K562 (cell line): ENCODE measurements around the gene PDE2A. TPM values are rescaled to one million over a fixed set of nuclear protein-coding genes. Genes with fewer than 3 reads are reported as not detected.
A peak's percentile ranks its signal among the peaks of the same experiment; 100 is the strongest.

Experiments used
- ARNT ChIP-seq, 2 experiments: fragments of 450-650 bp; IDR thresholded peaks; 2 replicates each; pipeline ENCODE4 v1.6.1; 2016; ENCODE audit warnings: mild to moderate bottlenecking in 1 of 2
- DACH1 ChIP-seq: fragments of 450-650 bp; IDR thresholded peaks from 2 replicates; pipeline ENCODE4 v1.6.1; 2018; ENCODE audit not compliant: partially characterized antibody
- EHMT2 ChIP-seq: fragments of 450-650 bp; IDR thresholded peaks from 2 replicates; pipeline ENCODE4 v1.6.1; 2018; ENCODE audit warnings: antibody characterized with exemption
- FOSL1 ChIP-seq: fragments of 200-800 bp; sonication (Bioruptor generic); conservative IDR thresholded peaks from 2 replicates; pipeline ENCODE4 v1.6.1; 2016; ENCODE audit warnings: missing genetic modification characterization, missing compliant biosample characterization
- HDAC3 ChIP-seq: fragments of 450-650 bp; IDR thresholded peaks from 2 replicates; pipeline ENCODE4 v1.6.1; 2018; ENCODE audit warnings: borderline replicate concordance, mild to moderate bottlenecking, moderate library complexity; ENCODE audit not compliant: partially characterized antibody
- MEIS2 ChIP-seq: fragments of 450-650 bp; IDR thresholded peaks from 2 replicates; pipeline ENCODE4 v1.6.1; 2014; ENCODE audit warnings: mild to moderate bottlenecking; ENCODE audit not compliant: partially characterized antibody
- NCOA2 ChIP-seq, 2 experiments: fragments of 450-650 bp; IDR thresholded peaks; 2 replicates each; pipeline ENCODE4 v1.6.1; 2018; ENCODE audit warnings: mild to moderate bottlenecking in 2 of 2, moderate library complexity in 1 of 2; ENCODE audit not compliant: partially characterized antibody in 2 of 2
- NFE2 ChIP-seq: IDR thresholded peaks from 2 replicates; pipeline ENCODE4 v1.6.1; 2014; ENCODE audit warnings: antibody characterized with exemption, low read depth
- NFRKB ChIP-seq: fragments of 450-650 bp; IDR thresholded peaks from 2 replicates; pipeline ENCODE4 v1.6.1; 2016; ENCODE audit warnings: low read depth
- RCOR1 ChIP-seq, 2 experiments: IDR thresholded peaks; 2 replicates each; pipeline ENCODE4 v1.6.1; 2012; ENCODE audit warnings: low read depth in 2 of 2, low read length in 2 of 2, borderline replicate concordance in 1 of 2, improper control_type of control experiment in 1 of 2
- SREBF1 ChIP-seq: fragments of 150-350 bp; IDR thresholded peaks from 2 replicates; pipeline ENCODE4 v1.6.1; 2014; ENCODE audit warnings: antibody characterized with exemption, low read depth, low read length, borderline replicate concordance
- TBL1XR1 ChIP-seq, 2 experiments: IDR thresholded peaks; 2 replicates each; pipeline ENCODE4 v1.6.1; 2012; ENCODE audit warnings: improper control_type of control experiment in 2 of 2, low read length in 2 of 2, mild to moderate bottlenecking in 1 of 2
- ZNF408 ChIP-seq: fragments of 250-450 bp; sonication (Bioruptor Pico); IDR thresholded peaks from 2 replicates; pipeline ENCODE4 v1.4.0; 2020; ENCODE audit warnings: low read depth, mild to moderate bottlenecking, moderate library complexity
- ZNF431 ChIP-seq: sonication (generic); formaldehyde crosslinking; IDR thresholded peaks from 2 replicates; pipeline ENCODE4 v1.8.0; 2022; ENCODE audit warnings: mild to moderate bottlenecking, missing genetic modification reagents
- polyA plus RNA-seq, 8 experiments: library from polyadenylated mRNA; depleted of rRNA in 4 of 8; stranded (reverse) in 5 of 8; unstranded in 3 of 8; fragments of >200 nt; fragmentation: Nextera tagmentation in 2 of 8; fragmentation: Illumina TruSeq in 1 of 8; extraction: Ambion mirVana in 2 of 8; extraction: Trizol in 1 of 8; gene quantifications; 2 replicates each; pipeline versions ENCODE4 v1.2.1 to v1.2.3, GENCODE V29; 2011 to 2014; ENCODE audit warnings: inconsistent platforms in 1 of 8, missing spikeins in 1 of 8
- total RNA-seq, 7 experiments: library from RNA; depleted of rRNA in 6 of 7; stranded (reverse); fragments of >200 nt in 6 of 7; fragmentation: Illumina TruSeq in 2 of 7; extraction: Trizol in 2 of 7; gene quantifications; 2 replicates each; pipeline versions ENCODE4 v1.2.1 to v1.2.3, GENCODE V29; 2011 to 2021; ENCODE audit warnings: low replicate concordance in 1 of 7
- TF ChIP-seq, protein P1 (sequence below): sonication (generic); formaldehyde crosslinking; IDR thresholded peaks from 2 replicates; pipeline ENCODE4 v1.8.0; 2022; ENCODE audit warnings: missing genetic modification reagents, mild to moderate bottlenecking, moderate library complexity, borderline replicate concordance
- TF ChIP-seq, protein P2 (sequence below): fragments of 450-650 bp; formaldehyde crosslinking; IDR thresholded peaks from 2 replicates; pipeline ENCODE4 v1.4.0; 2020; ENCODE audit warnings: mild to moderate bottlenecking
- TF ChIP-seq, protein P3 (sequence below): sonication (generic); formaldehyde crosslinking; IDR thresholded peaks from 2 replicates; pipeline ENCODE4 v1.8.0; 2022; ENCODE audit warnings: mild to moderate bottlenecking, missing genetic modification reagents
- TF ChIP-seq, protein P4 (sequence below): conservative IDR thresholded peaks from 2 replicates; pipeline ENCODE4 v1.6.1; 2011; ENCODE audit warnings: low read depth, mild to moderate bottlenecking, low read length; ENCODE audit not compliant: control insufficient read depth
- TF ChIP-seq, protein P5 (sequence below): sonication (generic); formaldehyde crosslinking; IDR thresholded peaks from 2 replicates; pipeline ENCODE4 v1.8.1; 2023; ENCODE audit warnings: mild to moderate bottlenecking, missing genetic modification reagents
- TF ChIP-seq, protein P6 (sequence below): fragments of 250-450 bp; sonication (Bioruptor Pico); IDR thresholded peaks from 2 replicates; pipeline ENCODE4 v1.5.0; 2020; ENCODE audit warnings: mild to moderate bottlenecking, borderline replicate concordance

PDE2A gene
- total and polyA plus RNA-seq, 9 of the 15 experiments (the other 6 are each of a cell fraction or from before 2014, with no cell fraction given) = 0.07 to 15.2 (median 1.6) TPM; not detected in 1

DNA sequence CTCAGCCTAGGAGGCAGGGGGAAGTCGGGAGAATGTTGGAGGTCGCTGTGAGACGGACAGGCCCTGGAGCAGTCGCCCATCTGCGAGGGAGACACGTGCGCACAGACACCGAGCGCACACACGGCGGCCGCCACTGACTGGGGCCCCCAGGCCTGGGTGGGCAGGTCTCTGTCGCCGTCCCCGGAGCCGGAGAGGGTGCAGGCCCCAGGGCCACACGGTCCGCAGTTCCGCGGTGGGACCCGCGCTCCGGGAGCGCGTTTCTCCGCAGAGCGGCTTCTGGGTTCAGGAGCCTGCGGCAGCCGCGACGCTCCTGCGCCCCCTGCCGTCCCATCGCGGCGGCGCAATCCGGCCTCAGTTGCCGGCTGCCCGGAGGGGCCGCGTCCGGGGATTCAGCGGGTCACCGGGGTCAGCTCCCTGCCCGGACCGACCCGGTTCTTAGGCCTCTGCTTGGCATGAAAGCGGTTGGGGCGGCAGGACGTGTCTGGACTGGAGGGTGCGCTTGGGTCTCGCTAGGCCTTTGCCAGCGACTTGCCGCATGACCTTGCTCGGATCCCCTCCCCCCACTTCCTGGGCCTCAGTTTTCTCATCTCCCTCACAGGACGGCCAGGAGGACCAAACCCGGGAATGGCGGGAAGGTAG, 31.2 kb downstream of the PDE2A start (continued):
- TF ChIP-seq SREBF1 = no peak
- TF ChIP-seq DACH1 = no peak
- no peak for TF ChIP-seq TBL1XR1 (IDR thresholded peaks at IDR 0.05; ENCODE audit: low read length in 2 of 2)
- TF ChIP-seq MEIS2 = no peak
- TF ChIP-seq ZNF431 (CRISPR knock-in tag) = peak; percentile 75
- TF ChIP-seq EHMT2 = no peak
- TF ChIP-seq RCOR1 (IDR thresholded peaks at IDR 0.05; ENCODE audit: borderline replicate concordance in 1 of 2, low read depth in 2 of 2, low read length in 2 of 2) = 0 out of 4 replicates have a peak, but pooled peaks of 1 of the 2 experiments have one; percentile 9
- TF ChIP-seq, protein P1, sequence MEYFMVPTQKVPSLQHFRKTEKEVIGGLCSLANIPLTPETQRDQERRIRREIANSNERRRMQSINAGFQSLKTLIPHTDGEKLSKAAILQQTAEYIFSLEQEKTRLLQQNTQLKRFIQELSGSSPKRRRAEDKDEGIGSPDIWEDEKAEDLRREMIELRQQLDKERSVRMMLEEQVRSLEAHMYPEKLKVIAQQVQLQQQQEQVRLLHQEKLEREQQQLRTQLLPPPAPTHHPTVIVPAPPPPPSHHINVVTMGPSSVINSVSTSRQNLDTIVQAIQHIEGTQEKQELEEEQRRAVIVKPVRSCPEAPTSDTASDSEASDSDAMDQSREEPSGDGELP (CRISPR knock-in tag) = peak; percentile 51; the same call in 1 of the 2 replicates
- TF ChIP-seq, protein P2, sequence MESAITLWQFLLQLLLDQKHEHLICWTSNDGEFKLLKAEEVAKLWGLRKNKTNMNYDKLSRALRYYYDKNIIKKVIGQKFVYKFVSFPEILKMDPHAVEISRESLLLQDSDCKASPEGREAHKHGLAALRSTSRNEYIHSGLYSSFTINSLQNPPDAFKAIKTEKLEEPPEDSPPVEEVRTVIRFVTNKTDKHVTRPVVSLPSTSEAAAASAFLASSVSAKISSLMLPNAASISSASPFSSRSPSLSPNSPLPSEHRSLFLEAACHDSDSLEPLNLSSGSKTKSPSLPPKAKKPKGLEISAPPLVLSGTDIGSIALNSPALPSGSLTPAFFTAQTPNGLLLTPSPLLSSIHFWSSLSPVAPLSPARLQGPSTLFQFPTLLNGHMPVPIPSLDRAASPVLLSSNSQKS (CRISPR knock-in tag) = no peak
- TF ChIP-seq HDAC3 = no peak
- TF ChIP-seq, protein P3, sequence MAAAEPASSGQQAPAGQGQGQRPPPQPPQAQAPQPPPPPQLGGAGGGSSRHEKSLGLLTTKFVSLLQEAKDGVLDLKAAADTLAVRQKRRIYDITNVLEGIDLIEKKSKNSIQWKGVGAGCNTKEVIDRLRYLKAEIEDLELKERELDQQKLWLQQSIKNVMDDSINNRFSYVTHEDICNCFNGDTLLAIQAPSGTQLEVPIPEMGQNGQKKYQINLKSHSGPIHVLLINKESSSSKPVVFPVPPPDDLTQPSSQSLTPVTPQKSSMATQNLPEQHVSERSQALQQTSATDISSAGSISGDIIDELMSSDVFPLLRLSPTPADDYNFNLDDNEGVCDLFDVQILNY = no peak; the same call in 1 of the 2 replicates
- no peak for TF ChIP-seq FOSL1 (tag)
- TF ChIP-seq NCOA2 (IDR thresholded peaks at IDR 0.05; ENCODE audit: partially characterized antibody in 2 of 2) = no peak
- TF ChIP-seq ZNF408 = no peak
- TF ChIP-seq, protein P4, sequence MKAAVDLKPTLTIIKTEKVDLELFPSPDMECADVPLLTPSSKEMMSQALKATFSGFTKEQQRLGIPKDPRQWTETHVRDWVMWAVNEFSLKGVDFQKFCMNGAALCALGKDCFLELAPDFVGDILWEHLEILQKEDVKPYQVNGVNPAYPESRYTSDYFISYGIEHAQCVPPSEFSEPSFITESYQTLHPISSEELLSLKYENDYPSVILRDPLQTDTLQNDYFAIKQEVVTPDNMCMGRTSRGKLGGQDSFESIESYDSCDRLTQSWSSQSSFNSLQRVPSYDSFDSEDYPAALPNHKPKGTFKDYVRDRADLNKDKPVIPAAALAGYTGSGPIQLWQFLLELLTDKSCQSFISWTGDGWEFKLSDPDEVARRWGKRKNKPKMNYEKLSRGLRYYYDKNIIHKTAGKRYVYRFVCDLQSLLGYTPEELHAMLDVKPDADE = 0 out of 2 replicates have a peak, but pooled peaks have one; percentile 43
- no peak for TF ChIP-seq NFE2
- no peak for TF ChIP-seq NFRKB
- TF ChIP-seq, protein P5, sequence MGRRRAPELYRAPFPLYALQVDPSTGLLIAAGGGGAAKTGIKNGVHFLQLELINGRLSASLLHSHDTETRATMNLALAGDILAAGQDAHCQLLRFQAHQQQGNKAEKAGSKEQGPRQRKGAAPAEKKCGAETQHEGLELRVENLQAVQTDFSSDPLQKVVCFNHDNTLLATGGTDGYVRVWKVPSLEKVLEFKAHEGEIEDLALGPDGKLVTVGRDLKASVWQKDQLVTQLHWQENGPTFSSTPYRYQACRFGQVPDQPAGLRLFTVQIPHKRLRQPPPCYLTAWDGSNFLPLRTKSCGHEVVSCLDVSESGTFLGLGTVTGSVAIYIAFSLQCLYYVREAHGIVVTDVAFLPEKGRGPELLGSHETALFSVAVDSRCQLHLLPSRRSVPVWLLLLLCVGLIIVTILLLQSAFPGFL = no peak
- TF ChIP-seq, protein P6, sequence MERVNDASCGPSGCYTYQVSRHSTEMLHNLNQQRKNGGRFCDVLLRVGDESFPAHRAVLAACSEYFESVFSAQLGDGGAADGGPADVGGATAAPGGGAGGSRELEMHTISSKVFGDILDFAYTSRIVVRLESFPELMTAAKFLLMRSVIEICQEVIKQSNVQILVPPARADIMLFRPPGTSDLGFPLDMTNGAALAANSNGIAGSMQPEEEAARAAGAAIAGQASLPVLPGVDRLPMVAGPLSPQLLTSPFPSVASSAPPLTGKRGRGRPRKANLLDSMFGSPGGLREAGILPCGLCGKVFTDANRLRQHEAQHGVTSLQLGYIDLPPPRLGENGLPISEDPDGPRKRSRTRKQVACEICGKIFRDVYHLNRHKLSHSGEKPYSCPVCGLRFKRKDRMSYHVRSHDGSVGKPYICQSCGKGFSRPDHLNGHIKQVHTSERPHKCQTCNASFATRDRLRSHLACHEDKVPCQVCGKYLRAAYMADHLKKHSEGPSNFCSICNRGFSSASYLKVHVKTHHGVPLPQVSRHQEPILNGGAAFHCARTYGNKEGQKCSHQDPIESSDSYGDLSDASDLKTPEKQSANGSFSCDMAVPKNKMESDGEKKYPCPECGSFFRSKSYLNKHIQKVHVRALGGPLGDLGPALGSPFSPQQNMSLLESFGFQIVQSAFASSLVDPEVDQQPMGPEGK (CRISPR knock-in tag) = no peak
- no peak for TF ChIP-seq ARNT (IDR thresholded peaks at IDR 0.05)
